Adrenal gland (tissue), 12 donors: ENCODE measurements around the gene CANX. TPM values are rescaled to one million over a fixed set of nuclear protein-coding genes. Genes with fewer than 3 reads are reported as not detected.

Experiments used
- DNase-seq, 7 donors: peaks; one replicate each; pipeline ENCODE4 v3.0.0-alpha.2; 2019 to 2020
- H3K27ac ChIP-seq, 5 donors: fragments of 200-600 bp; sonication (generic) in 4 of 5; 1 replicate in 3 of 5; 2 replicates in 2 of 5; pipeline versions ENCODE4 v1.5.1 to v1.8.0; 2016 to 2020; ENCODE audit warnings: mild to moderate bottlenecking in 1 of 5
- H3K27me3 ChIP-seq: fragments of 200-600 bp; 2 replicates; pipeline ENCODE4 v1.8.0; 2021
- H3K36me3 ChIP-seq, 2 donors: fragments of 200-600 bp; replicated peaks in 1 of 2; 1 replicate in 1 of 2; 2 replicates in 1 of 2; pipeline versions ENCODE4 v1.5.1 to v1.8.0; 2018 to 2022
- H3K4me1 ChIP-seq, 2 donors: fragments of 200-600 bp; replicated peaks in 1 of 2; 1 replicate in 1 of 2; 2 replicates in 1 of 2; pipeline versions ENCODE4 v1.5.1 to v1.8.0; 2018 to 2021
- H3K4me3 ChIP-seq, 4 donors: fragments of 200-600 bp; sonication (generic) in 3 of 4; one replicate each; pipeline ENCODE4 v1.5.1; 2016 to 2018
- H3K9me3 ChIP-seq, 3 donors: fragments of 200-600 bp; sonication (generic) in 1 of 3; replicated peaks in 1 of 3; 1 replicate in 2 of 3; 2 replicates in 1 of 3; pipeline versions ENCODE4 v1.5.1 to v1.8.0; 2016 to 2021
- CTCF ChIP-seq, 6 experiments: fragments of 450-650 bp in 4 of 6; fragments of 200-600 bp in 2 of 6; sonication (generic) in 1 of 6; IDR thresholded peaks; 1 replicate in 5 of 6; 2 replicates in 1 of 6; pipeline versions ENCODE4 v1.5.1 to v1.8.0; 2016 to 2021; ENCODE audit warnings: antibody characterized with exemption in 6 of 6, mild to moderate bottlenecking in 2 of 6, moderate library complexity in 1 of 6
- POLR2A ChIP-seq, 2 donors: fragments of 450-650 bp; IDR thresholded peaks; one replicate each; pipeline ENCODE4 v1.6.1; 2017; ENCODE audit warnings: antibody characterized with exemption in 2 of 2, mild to moderate bottlenecking in 2 of 2, moderate library complexity in 1 of 2
- WGBS, 4 donors: extraction: QIAGEN DNeasy Blood & Tissue Kit in 2 of 4; methylation state at CpG; one replicate each; pipeline versions ENCODE4 v1.1.5 to v1.1.7; 2013 to 2017; 5-methylcytosine and 5-hydroxymethylcytosine counted together
- intact Hi-C, 2 donors: fragments of 100-400 bp; cut with DNase I; formaldehyde crosslinking; loops; one replicate each; pipeline versions ENCODE4 v1.14.1 to v1.15.0; 2022 to 2023
- polyA plus RNA-seq, 3 donors: library from polyadenylated mRNA; stranded (reverse); fragments of 200-250 nt in 2 of 3; fragments of 350-450 nt in 1 of 3; fragmentation: Illumina TruSeq in 1 of 3; extraction: RNeasy Lipid Tissue Mini Kit (QIAGEN cat#74804) in 1 of 3; gene quantifications; one replicate each; pipeline ENCODE4 v1.2.3, GENCODE V29; 2013 to 2014
- total RNA-seq, 9 donors: library from RNA; depleted of rRNA in 4 of 9; stranded (reverse); fragments of >200 nt in 4 of 9; fragments of 120-200 nt in 1 of 9; fragmentation: NEBNext Ultra II Directional in 1 of 9; extraction: Animal tissue kit (Norgen Biotek cat#: 25700) in 1 of 9; gene quantifications; one replicate each; pipeline versions ENCODE4 v1.1.0 to v1.2.4, GENCODE V29; 2013 to 2023
- donor health status: healthy with polysubstance abuse.
- donor health status: Bipolar disorder and iron deficiency.
- donor health status: DM: yes; HTN: yes; CAD: no.
- donor health status: DM: no; HTN: no; CAD: no.
- donor health status: DM: no; HTN: no; CAD: no.
- donor health status: DM: yes; HTN: yes; CAD: no.

Gene CANX
- total and polyA plus RNA-seq, 12 donors = 80.0 to 1,022 (median 394) TPM

GRCh38 chr5:179772351-179772750, 73.6 kb downstream of the CANX start:
- no peak for DNase-seq
- WGBS, 4 donors = 86 to 93% (median 91%) methylated on average over 6 of the region's 6 CpGs
- intact Hi-C loops = no loop called here
- TF ChIP-seq POLR2A (IDR thresholded peaks at IDR 0.05) = no peak
- no peak for TF ChIP-seq CTCF (IDR thresholded peaks at IDR 0.05)
- peaks cover 0 to 6% of the 10 kb centered on the region in 2 donors for H3K4me1 ChIP-seq
- H3K36me3 ChIP-seq = peaks cover 0 to 86% of the 10 kb centered on the region in 2 donors
- H3K27ac ChIP-seq = no peak overlapping the region
- H3K27me3 ChIP-seq = no peaks in the 10 kb centered on the region
- no peak overlapping the region for H3K4me3 ChIP-seq
- no peaks in the 10 kb centered on the region for H3K9me3 ChIP-seq

- Histone ChIP-seq H3K36me3 (peaks cover 0 to 87% of the 10 kb centered on the region in 2 donors), H3K27me3 (no peaks in the 10 kb centered on the region), H3K27ac (no peak overlapping the region), H3K4me3 (no peak overlapping the region), H3K4me1 (peaks cover 0 to 6% of the 10 kb centered on the region in 2 donors), H3K9me3 (no peaks in the 10 kb centered on the region)
- intact Hi-C loops = no loop called here
- no peak for DNase-seq
- WGBS, 4 donors = 92 to 94% (median 94%) methylated on average over 5 to 9 of the region's 9 CpGs
- TF ChIP-seq POLR2A (IDR thresholded peaks at IDR 0.05) = no peak
- no peak for TF ChIP-seq CTCF (IDR thresholded peaks at IDR 0.05)
These were observed 74.9 kb downstream of the CANX start for GRCh38 chr5:179773686-179774040.

GRCh38 chr5:179774442-179774841, 75.7 kb downstream of the CANX start:
- Histone ChIP-seq H3K36me3 (peaks cover 0 to 85% of the 10 kb centered on the region in 2 donors), H3K27ac (no peak overlapping the region), H3K4me3 (no peak overlapping the region), H3K27me3 (no peaks in the 10 kb centered on the region), H3K4me1 (peaks cover 0 to 4% of the 10 kb centered on the region in 2 donors), H3K9me3 (no peaks in the 10 kb centered on the region)
- no peak for DNase-seq
- TF ChIP-seq CTCF (IDR thresholded peaks at IDR 0.05) (no peak), POLR2A (IDR thresholded peaks at IDR 0.05) (no peak)
- WGBS, 4 donors = 96 to 100% (median 98%) methylated on average over 1 to 12 of the region's 12 CpGs
- intact Hi-C loops = no loop called here

GRCh38 chr5:179776411-179776938, 77.7 kb downstream of the CANX start:
- no peak for DNase-seq
- 77 to 84% (median 82%) methylated on average over 6 to 11 of the region's 11 CpGs for WGBS, 4 donors
- Histone ChIP-seq H3K27ac (no peak overlapping the region), H3K4me1 (peaks cover 0 to 4% of the 10 kb centered on the region in 2 donors), H3K36me3 (peaks cover 0 to 64% of the 10 kb centered on the region in 2 donors), H3K9me3 (no peaks in the 10 kb centered on the region), H3K27me3 (no peaks in the 10 kb centered on the region), H3K4me3 (no peak overlapping the region)
- no peak for TF ChIP-seq CTCF (IDR thresholded peaks at IDR 0.05)
- TF ChIP-seq POLR2A (IDR thresholded peaks at IDR 0.05) = no peak
- intact Hi-C loops = no loop called here
